Stimulated activated CD8-positive, alpha-beta memory T cell treated with anti-CD3 and anti-CD28 coated beads, Interleukin-12 subunit alpha, Interleukin-12 subunit beta, amount 100 ng/mL, for 24 hours (primary cell): ENCODE measurements around the gene CEP95.
"Not testable (repeated sequence)": the region's sequence is repeated elsewhere in the genome, so short reads cannot be mapped to it uniquely, and the experiment has no call there.

Experiments used
- DNase-seq: peaks from one replicate; pipeline ENCODE4 v3.0.0-alpha.2; 2020; ENCODE audit errors: extremely low read depth

The CEP95 gene

DNA sequence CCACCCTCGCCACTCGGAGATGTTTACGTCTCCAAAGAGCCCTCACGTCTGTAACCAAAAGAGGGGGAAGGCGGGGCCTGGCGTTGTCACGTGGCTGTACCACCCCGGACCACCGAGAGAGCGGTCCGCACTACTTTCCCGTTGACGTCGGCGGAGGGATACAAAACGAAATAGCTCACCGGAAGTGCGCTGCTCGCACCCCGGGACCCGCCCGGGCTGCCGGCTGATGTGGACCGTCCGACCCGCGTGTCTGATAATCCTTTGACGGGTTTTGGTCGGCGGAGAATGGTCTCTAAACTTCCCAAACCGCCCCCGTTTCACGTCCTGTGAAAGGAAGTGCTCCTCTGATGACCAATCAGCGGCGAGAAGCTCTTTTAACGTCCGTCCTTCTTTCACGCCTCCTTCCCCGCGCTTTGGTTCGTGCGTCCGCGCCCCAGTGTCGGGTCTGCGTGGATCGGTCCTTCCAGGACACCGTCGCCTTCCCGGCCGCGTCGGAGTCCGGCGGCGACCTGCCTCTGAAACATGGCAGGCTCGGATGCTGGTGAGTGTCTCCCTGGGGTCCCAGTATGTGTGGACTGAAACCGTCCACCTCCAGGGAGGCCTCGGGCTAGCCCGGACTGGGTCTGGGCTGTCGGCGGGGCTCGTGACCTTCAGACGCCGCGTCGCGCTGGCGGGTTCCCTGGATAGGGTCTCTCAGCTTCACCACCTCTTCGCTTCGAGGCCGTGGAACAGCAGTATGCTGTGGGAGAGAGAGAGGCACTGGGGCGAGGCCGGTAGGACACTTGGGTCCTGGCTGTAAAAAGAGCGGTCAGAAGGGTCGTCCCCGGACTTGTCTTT, at the start of gene CEP95:
Gene CEP95, plus strand, starts transcription at position 402 of the 837 bp plus-strand sequence. Its CDS starts 121 bp downstream, at position 523.
- DNase-seq = peak; percentile 91

DNA sequence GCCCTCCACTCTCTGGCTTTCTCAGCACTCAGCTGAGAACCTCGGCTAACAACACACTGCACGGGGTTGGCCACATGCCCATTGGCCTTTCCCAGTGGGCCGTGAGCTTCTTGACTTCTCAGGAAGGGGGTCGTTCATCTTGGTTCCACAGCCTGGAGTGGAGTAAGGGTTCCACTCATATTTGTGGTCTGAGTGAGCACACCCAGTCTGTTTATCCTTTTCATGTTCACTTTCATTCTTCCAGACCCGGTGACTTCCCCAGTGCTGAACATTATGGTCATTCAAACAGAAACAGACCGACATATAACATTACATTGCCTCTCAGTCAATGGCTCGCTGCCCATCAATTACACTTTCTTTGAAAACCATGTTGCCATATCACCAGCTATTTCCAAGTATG, 49.6 kb upstream of the CEP95 start:
- DNase-seq = no peak

- no peak for DNase-seq
Measured at GRCh38 chr17:64458756-64459155, 48.0 kb upstream of the CEP95 start.

DNA sequence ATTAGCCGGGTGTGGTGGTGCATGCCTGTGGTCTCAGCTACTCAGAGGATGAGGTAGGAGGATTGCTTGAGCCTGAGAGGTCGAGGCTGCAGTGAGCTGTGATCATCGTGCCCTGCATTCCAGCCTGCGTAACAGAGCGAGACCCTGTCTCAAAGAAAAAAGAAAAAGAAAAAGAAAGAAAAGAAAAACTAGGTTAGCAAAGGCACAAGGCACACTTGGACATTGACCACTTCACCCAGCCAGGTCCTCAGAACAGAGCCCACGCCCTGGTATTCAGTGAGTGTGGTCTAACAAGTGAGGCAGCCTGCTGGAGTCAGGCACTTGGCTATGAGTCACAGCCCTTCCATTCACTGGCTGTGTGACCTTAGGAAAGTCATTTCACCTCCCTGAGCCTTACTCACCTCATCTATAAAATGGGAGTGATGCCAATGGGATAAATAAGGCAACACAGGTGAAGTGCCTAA, 47.5 kb upstream of the CEP95 start:
- DNase-seq = no peak

- DNase-seq = not testable (repeated sequence)
Measured at GRCh38 chr17:64459818-64460217, 47.0 kb upstream of the CEP95 start.

- DNase-seq = no peak
Measured at GRCh38 chr17:64460955-64461354, 45.8 kb upstream of the CEP95 start.

DNA sequence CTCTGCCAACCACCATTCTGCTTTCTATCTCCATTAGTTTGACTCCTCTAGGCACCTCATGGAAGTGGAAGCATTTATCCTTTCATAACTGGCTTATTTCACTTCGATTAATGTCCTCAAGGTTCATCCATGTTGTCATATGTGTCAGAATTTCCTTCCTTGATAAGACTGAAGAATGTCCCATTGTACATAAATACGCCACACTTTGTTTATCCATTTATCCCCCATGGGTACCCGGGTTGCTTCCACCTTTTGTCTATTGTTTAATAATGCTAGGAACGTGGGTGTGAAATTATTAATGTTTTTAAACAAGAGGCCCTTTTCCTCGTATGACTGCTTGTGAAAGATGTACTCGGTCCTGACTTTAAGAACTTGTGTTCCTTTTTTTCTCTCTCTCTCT, 45.0 kb upstream of the CEP95 start:
- DNase-seq = no peak

- DNase-seq = no peak
Measured at GRCh38 chr17:64466019-64466735, 40.6 kb upstream of the CEP95 start.

GRCh38 chr17:64466834-64467233, 39.9 kb upstream of the CEP95 start:
- DNase-seq = not testable (repeated sequence)

GRCh38 chr17:64470625-64471024, 36.2 kb upstream of the CEP95 start:
- DNase-seq = no peak

DNA sequence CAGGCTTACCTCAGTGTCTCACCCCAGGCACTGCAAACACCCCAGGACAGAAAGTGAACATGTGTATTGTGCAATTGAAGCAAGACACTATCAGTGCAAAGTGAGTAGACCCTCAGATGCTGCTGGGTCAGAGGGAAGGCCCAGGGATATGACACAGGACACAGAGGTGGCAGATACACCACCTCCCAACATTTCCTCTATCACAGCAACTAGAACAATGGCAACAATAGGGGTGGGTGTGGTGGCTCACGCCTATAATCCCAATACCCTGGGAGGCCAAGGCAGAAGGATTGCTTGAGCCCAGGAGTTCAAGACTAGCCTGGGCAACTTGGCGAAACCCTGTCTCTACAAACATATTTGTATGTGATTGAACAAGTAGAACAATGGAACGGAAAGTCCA, 35.3 kb upstream of the CEP95 start:
- no peak for DNase-seq

GRCh38 chr17:64472564-64472963, 34.2 kb upstream of the CEP95 start:
- no peak for DNase-seq

- DNase-seq = no peak
Measured at GRCh38 chr17:64477849-64478248, 28.9 kb upstream of the CEP95 start.

- DNase-seq = no peak
Measured at GRCh38 chr17:64480951-64481350, 25.8 kb upstream of the CEP95 start.

GRCh38 chr17:64484380-64484779, 22.4 kb upstream of the CEP95 start:
- no peak for DNase-seq

DNA sequence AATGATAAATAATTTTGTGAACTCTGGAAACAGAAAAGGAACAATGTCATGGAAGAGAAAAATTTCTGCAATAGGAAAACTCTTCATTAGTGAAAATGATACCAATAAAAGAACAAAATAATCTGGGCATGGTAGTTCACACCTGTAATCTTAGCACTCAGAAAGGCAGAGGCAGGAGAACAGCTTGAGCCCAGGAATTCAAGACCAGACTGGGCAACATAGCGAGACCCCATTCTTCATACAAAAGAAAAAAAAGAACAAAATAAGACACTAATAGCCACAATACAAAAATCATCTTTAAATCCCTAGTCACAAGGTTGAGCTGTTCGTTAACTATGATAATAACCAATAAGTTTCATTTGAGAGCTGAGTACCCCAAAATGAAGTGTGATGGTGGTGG, 18.5 kb upstream of the CEP95 start:
- no peak for DNase-seq

DNA sequence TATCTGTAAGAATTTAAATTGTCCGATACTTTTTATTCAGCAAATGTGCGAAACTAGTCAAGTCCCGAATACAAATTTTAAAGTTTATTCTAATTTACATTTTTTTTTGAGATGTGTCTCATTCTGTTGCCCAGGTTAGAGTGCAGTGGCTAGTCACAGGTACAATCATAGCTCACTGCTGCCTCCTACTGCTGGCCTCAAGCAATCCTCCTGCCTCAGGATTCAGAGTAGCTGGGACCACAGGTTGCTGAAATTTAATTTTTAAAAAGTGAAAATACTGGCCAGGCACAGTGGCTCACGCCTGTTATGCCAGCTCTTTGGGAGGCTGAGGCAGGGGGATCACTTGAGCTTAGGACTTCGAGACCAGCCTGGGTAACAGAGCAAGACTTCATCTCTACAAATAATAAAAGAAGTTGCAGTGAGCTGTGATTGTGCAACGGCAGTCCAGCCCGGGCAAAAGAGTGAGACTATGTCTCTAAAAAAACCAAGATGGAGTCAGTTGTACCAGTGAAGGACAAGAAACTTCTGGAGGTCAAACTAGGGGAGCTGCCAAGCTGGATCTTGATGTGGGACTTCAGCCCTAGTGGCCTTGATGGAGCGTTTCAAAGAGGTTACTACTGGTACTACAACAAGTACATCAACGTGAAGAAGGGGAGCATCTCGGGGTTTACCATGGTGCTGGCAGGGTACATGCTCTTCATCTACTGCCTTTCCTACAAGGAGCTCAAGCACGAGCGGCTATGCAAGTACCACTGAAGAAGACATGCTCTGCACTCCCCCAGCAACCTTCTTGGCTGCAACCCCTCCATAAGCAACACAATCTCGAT, 15.5 kb upstream of the CEP95 start:
- no peak for DNase-seq

DNA sequence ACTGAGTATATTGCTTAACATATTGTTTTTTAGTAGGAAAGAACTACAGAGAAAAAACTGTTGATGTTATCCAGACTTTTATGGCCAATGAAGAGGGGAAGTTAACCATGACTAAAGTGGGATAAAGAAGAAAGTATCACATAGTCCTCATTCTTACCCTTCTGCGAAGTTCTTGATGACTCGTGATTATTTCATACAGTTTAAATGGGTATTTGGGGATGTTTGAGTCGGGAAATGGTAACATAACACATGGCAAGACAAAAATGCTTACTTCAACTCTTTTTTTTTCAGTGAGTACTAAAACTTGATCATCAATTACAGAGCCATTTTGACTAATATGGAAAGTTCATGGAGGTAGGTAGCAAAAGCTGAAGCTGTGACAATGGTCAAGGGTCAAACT, 14.8 kb upstream of the CEP95 start:
- DNase-seq = no peak

GRCh38 chr17:64492481-64493109, 14.2 kb upstream of the CEP95 start:
- DNase-seq = no peak

- no peak for DNase-seq
Measured at GRCh38 chr17:64494121-64494520, 12.7 kb upstream of the CEP95 start.

DNA sequence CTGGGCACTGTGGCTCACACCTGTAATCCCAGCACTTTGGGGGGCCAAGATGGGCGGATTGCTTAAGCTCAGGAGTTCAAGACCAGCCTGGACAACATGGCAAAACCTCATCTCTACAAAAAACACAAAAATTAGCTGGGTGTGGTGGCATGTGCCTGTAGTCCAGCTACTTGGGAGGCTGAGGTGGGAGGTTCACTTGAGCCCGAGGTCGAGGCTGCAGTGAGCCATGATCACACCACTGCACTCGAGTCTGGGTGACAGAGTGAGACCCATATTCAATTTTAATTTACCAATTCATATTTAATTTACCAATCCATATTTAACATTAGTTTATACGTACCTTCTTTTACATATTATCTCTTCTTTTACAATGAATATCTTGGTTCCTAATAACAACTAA, 11.5 kb upstream of the CEP95 start:
- DNase-seq = not testable (repeated sequence)

DNA sequence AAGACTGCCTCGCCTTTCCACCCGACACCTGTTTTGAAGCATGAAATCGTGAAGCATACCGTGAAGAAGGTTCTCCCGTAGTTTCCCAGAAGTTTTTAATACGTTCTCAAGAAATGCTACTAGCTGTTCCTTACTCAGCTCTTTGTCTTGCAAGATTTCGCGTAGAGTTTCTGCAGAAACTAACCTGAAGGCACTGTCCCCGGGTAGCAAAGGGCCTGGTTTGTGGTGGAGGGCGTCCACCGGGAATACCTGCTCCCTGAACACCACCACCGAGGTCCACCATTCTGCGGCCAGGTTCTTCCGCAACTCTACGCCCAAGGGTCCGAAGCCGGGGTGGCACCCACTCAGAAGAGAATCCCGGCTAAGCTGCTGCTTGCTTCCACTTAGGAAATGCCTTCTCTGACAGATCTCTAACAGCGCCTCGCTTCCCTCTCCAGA, 10.4 kb upstream of the CEP95 start:
- no peak for DNase-seq
